ENCODE data around the gene CASP3. TPM values are rescaled to one million over a fixed set of nuclear protein-coding genes. Genes with fewer than 3 reads are reported as not detected.

Gene CASP3
- total RNA-seq, 1 donor from 2014 or later = 40.8 TPM

DNA sequence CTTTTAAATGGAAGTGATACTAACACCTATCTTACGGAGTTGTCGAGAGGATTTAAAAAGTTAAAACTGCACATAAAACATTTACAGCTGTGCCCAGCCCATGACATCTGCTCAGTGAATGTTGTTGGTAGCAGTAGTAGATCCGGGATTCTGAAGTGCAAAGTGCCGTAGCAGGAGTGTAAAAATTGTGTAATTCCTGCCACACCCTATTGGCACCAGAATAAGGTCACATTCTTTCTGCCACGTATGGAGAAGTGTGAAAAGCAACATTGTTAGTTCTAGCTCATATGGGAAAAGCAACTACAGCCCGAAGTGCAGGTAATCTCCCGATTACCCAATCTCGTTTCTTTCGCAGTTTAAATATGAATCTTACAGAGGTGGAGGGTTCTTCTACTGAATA, 31.5 kb upstream of the CASP3 start:
- H3K4me1 Mint-ChIP-seq (ENCODE audit: unreplicated experiment) = no peaks in the 10 kb centered on the region
- no peaks in the 10 kb centered on the region for H3K27me3 Mint-ChIP-seq
- H3K36me3 Mint-ChIP-seq = peaks cover 14% of the 10 kb centered on the region
- H3K9me3 Mint-ChIP-seq = no peaks in the 10 kb centered on the region
- TF ChIP-seq, protein P1, sequence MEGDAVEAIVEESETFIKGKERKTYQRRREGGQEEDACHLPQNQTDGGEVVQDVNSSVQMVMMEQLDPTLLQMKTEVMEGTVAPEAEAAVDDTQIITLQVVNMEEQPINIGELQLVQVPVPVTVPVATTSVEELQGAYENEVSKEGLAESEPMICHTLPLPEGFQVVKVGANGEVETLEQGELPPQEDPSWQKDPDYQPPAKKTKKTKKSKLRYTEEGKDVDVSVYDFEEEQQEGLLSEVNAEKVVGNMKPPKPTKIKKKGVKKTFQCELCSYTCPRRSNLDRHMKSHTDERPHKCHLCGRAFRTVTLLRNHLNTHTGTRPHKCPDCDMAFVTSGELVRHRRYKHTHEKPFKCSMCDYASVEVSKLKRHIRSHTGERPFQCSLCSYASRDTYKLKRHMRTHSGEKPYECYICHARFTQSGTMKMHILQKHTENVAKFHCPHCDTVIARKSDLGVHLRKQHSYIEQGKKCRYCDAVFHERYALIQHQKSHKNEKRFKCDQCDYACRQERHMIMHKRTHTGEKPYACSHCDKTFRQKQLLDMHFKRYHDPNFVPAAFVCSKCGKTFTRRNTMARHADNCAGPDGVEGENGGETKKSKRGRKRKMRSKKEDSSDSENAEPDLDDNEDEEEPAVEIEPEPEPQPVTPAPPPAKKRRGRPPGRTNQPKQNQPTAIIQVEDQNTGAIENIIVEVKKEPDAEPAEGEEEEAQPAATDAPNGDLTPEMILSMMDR (conservative IDR thresholded peaks at IDR 0.05) = no peak
- DNase-seq (ENCODE audit: extremely low spot score, unreplicated experiment) = no peak
- H3K27ac Mint-ChIP-seq = no peak overlapping the region
- no peak overlapping the region for H3K4me3 Mint-ChIP-seq

DNA sequence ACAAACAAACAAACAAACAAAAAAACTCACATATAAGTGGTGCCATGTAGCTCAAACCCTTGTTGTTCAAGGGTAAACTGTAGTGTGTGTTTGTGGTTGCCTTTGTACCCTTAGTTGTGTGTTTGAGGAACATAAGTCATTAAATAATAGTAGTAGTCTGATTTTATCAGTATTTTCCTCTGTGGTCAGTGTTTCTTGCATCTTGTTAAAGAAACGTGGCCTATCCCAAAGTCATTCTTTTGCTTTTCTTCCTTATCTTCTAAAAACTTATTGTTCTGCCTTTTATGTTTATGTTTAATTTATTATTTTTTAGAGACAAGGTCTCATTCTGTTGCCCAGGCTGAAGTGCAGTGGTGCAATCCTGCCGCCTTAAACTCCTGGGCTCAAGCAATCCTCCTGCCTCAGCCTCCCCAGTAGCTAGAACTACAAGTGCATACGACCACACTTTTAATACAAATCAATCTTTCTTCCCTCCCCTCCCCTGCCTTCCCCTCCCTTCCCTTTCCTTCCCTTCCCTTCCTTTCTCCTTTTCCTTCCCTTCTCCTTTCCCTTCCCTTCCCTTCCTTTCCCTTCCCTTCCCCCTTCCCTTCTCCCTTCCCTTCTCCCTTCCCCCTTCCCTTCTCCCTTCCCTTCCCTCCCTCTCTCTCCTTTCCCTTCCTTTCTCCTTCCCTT, 26.7 kb upstream of the CASP3 start:
- Mint-ChIP-seq H3K27ac (no peak overlapping the region), H3K4me1 (ENCODE audit: unreplicated experiment) (no peaks in the 10 kb centered on the region), H3K9me3 (no peaks in the 10 kb centered on the region), H3K4me3 (no peak overlapping the region), H3K36me3 (peaks cover 17% of the 10 kb centered on the region), H3K27me3 (no peaks in the 10 kb centered on the region)
- DNase-seq (ENCODE audit: extremely low spot score, unreplicated experiment) = no peak
- TF ChIP-seq, protein P1 (conservative IDR thresholded peaks at IDR 0.05) = no peak

DNA sequence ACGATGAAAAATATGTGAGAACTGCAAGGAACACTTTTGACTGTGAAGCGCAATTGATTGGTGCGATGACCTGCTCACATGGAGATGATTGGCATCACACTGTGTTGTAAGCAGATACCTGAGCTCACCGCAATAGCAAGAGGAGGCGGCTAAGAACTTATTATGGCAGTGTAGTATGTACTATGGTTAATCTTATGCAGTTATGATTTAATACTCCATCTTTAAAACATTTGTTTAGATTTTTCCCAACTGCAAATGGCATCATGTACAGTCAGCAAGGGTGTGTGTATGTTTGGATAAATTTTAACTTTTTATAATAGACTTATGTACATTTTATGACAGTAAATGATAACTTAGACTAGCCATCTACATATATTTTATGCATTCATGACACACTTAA, 25.8 kb upstream of the CASP3 start:
- no peak overlapping the region for H3K4me3 Mint-ChIP-seq
- no peak for DNase-seq (ENCODE audit: extremely low spot score, unreplicated experiment)
- H3K36me3 Mint-ChIP-seq = peaks cover 13% of the 10 kb centered on the region
- H3K9me3 Mint-ChIP-seq = no peaks in the 10 kb centered on the region
- no peak overlapping the region for H3K27ac Mint-ChIP-seq
- TF ChIP-seq, protein P1 (conservative IDR thresholded peaks at IDR 0.05) = no peak
- no peaks in the 10 kb centered on the region for H3K27me3 Mint-ChIP-seq
- H3K4me1 Mint-ChIP-seq (ENCODE audit: unreplicated experiment) = no peaks in the 10 kb centered on the region

DNA sequence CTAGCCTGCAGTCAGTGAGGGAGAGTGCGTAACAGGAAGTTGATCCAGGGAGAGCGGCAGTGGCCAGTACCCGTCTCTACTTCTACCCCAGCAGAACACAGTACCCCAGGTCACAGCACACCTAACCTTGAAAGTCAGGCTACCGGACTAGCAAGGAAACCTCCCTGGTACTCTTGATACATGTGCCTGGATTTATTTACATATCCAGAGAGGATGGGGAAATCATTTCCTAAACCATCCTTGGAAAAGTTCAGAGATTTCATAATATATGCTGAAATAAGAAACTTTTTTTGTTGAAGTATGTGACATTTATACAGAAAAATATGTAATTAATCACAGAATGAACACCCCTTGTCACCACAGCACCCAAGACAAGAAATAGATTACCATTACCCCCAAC, 24.8 kb upstream of the CASP3 start:
- no peak overlapping the region for H3K4me3 Mint-ChIP-seq
- no peaks in the 10 kb centered on the region for H3K4me1 Mint-ChIP-seq (ENCODE audit: unreplicated experiment)
- no peak overlapping the region for H3K27ac Mint-ChIP-seq
- TF ChIP-seq, protein P1 (conservative IDR thresholded peaks at IDR 0.05) = no peak
- no peaks in the 10 kb centered on the region for H3K27me3 Mint-ChIP-seq
- H3K9me3 Mint-ChIP-seq = no peaks in the 10 kb centered on the region
- peaks cover 14% of the 10 kb centered on the region for H3K36me3 Mint-ChIP-seq
- no peak for DNase-seq (ENCODE audit: extremely low spot score, unreplicated experiment)

DNA sequence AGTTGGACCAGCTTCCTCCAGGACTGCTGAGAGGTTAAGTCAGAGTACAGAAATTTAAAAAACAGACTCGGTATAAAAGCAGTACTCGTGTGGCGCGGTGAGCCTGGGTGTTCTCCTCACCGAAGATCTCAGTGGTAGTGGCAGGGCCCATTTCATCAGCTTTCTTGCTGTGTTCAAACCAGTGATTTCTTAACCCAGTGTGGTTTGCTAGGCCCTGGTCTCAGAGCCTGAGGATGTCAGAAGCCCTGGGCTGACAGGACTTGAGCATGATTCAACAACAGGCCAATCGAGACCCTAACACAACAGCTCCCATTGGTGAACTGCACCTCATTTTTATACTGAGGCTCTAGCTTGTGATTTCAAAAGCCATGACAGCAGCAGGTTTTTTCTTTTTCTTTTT, 23.5 kb upstream of the CASP3 start:
- Mint-ChIP-seq H3K9me3 (no peaks in the 10 kb centered on the region), H3K4me3 (no peak overlapping the region), H3K27ac (no peak overlapping the region), H3K27me3 (no peaks in the 10 kb centered on the region), H3K36me3 (peaks cover 24% of the 10 kb centered on the region), H3K4me1 (ENCODE audit: unreplicated experiment) (no peaks in the 10 kb centered on the region)
- TF ChIP-seq, protein P1 (conservative IDR thresholded peaks at IDR 0.05) = no peak
- no peak for DNase-seq (ENCODE audit: extremely low spot score, unreplicated experiment)

All from type B pancreatic cell (in vitro differentiated cells).